Kasumi-1 (cell line): ENCODE measurements around the gene FARS2.

Experiments
- DNase-seq, 2 experiments: peaks; one replicate each; lab custom pipeline; 2025; lab: John Stamatoyannopoulos, UW

Gene FARS2

GRCh38 chr6:5287205-5287965 lies 26.1 kb downstream of the FARS2 start:
- DNase-seq: no peak

DNA sequence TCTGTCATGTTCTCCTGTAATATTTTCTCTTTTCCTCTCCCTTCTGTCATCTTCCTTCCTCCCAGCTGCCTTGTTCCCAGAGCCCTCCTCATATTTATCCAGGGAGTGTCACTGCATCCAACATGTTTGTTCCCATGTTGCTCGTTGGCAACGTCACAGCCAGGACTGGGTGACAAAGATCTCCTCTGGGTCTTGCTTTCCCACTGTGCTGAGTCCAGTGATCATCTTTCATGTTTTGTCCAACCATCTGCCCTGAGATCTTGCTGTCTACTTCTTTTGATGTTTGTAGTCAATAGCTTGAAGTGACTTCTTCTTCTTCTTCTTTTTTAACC lies 26.6 kb downstream of the FARS2 start:
- DNase-seq: no peak

- DNase-seq: no peak
Measured at GRCh38 chr6:5290097-5290496, 28.8 kb downstream of the FARS2 start.

GRCh38 chr6:5290500-5290899 lies 29.2 kb downstream of the FARS2 start:
- DNase-seq: no peak

GRCh38 chr6:5292154-5292553 lies 30.8 kb downstream of the FARS2 start:
- DNase-seq: no peak

DNA sequence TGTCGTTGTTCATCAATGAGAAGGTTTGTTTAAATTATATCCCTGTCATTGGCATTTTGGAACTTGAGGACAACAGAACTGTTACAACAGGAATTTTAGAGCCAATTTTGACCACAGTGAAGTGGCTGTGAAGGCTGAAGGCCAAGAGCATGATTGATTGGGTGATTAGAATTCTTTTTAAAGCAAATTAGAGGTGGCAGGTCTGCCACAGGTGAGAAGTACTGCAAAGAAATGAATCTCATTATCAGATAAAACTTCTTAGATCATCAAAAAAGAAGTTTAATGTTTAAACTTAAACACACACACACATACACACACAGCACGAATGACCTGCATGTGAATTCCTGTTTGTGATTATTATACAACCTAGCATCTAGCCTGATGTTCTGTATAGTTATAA lies 32.4 kb downstream of the FARS2 start:
- DNase-seq: no peak

DNA sequence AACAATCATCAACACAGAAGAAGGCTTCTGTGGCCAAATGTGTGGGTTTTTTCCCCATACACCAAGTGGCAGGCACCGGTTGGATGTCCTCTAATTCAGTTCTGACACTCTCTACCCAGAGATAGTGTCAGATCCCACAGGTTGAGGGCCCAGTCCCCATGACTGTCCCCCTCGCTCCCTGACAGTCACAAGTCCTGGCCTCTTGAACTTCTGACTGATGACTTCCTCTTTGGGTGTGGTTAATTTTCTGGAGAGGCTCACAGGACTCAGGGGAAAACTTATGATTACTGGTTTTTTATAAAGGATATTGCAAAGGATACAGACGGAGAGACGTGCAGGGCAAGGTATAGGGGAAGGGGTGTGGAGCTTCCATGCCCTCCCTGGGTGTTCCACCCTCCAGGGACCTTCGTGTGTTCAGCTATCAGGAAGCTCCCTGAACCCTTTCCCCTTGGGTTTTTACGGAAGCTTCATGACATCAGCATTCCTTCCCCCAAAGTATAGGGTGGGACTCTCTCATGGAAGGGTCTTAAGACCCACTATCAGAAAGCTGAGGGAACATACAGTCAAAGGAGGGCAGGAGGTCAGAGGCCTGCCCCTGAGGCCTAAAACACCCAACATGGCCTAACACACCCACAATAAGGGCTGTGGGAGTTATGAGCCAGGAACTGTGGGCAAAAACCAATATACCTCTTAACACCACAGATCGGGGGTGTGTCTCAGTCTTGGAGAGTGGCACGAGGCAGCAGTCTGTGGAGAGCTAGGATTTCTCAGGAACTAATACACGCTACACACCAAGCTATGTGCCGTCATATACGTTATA lies 33.3 kb downstream of the FARS2 start:
- peak; percentile 60 to 65 for DNase-seq

DNA sequence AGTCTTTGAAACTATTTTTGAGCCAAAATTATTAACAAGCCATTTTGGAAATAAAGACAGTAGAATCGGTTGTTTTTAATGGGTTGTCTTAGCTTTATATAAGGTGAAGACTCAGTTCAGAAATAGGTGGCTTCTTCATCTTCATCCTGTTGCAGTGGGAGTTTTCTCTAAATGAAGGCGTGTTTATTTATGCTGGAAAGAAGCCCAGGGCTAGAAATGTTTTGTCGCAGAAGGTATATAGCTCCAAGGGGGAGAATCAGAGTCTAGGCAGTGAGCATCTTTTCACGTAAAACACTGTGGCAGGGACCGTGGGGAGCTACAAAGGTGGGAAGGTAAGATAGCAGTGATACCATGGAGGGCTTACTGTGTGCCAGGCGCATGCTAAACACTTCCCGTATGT lies 34.3 kb downstream of the FARS2 start:
- DNase-seq: no peak

GRCh38 chr6:5300206-5300764 lies 39.0 kb downstream of the FARS2 start:
- no peak for DNase-seq

DNA sequence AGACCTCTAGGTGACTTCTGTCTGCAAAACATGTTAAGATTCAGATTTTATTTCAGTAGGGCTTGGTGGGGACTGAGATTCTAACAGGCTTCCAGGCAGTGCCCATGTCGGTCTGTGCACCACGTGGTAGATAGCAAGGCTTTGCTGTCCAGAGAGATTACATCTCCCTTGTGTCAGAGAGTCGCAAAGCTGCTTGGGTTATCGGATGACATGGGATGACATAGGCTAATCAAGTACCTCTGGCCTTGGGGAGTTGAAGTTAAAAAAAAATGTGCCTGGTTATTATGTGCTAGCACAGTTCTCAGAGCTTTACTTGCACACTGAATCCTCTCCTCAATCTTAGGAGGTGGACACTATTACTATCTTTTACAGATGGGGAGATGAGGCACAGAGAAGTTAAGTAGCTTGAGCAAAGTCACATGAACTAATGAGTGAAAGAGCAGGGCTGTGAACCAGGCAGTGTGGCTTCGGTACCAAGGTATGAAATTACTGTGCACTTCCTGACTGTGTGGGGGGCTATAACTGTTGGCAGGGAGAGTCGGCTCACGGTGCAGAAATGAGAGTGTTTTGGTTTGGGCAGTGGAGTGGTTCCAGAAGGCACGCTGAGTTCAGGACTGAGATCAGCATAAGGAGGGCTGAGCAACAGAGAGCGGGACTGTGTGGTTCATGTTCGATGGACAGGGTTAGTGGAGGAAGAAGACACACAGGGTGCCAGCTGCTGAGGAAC lies 41.1 kb downstream of the FARS2 start:
- DNase-seq: no peak

- DNase-seq: peak in 1 of 2 experiments; percentile 6
Measured at GRCh38 chr6:5302995-5303622, 41.8 kb downstream of the FARS2 start.

DNA sequence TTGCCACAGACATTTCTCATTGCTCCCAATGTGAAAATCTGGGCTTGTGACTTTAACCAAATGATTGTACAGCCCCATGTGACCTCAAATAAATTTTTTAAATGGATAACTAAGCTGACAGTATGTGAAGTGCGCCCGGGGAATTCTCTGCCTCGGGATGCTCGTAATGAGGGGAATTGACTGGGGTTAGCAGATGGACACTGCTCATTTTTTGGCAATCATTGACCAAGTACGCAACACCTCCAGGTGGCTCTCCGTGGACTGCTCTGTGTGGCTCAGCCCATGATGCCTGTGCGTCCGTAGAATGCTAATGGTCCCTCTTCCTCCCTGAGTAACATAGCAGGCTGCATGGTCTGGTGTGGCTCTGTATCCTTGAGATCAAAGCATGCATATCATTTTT lies 42.4 kb downstream of the FARS2 start:
- no peak for DNase-seq

DNA sequence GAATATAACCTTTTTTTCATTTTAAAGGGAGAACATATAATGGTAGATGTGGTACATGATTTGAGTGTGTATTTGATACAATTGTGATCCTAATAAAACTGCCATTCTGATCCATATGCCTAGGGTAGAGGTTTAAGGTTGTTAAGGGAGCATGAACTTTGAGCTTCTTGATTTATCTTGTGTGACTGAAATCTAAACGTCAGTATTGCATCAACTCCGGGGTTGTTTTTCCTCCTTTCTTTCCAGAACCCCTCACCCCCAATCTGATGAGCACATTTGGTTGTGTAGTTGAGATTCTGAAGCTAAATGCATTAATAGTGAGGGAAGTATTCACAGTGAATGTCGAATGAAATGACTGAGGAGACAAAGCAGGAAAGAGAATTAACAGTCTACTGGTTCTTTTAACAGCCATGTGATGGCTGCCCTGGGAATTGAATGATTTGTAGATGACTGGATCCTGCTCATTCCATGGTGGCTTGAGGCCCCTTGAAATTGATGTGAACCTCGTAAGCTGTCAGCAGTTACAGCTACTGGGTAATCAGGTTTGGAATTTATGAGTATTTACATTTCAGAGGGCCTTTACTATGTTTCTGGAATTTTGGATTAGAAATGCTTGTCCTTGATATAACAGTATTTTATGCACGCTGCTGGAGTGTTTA lies 44.8 kb downstream of the FARS2 start:
- no peak for DNase-seq

- no peak for DNase-seq
Measured at GRCh38 chr6:5307058-5307457, 45.7 kb downstream of the FARS2 start.

DNA sequence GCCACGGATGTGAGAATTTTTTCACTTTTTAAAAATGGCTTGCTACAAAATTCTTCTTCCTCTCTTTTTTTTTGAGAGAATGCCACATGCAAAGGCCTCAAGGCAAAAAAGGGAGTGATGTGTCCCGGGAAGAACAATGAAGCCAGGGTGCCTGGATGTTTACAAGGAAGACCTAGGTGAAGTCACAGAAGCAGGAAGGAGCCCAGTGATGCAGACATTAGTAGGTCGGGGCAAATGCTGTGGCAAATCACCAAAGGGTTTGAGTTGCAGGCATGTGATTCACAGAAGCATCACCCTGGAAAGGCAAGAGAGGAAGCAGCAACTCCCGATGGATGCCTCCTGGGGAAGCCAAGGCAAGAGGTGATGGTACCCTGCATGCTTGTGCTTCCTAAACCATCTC lies 46.8 kb downstream of the FARS2 start:
- no peak for DNase-seq

- DNase-seq: no peak
Measured at GRCh38 chr6:5314191-5314865, 53.0 kb downstream of the FARS2 start.

DNA sequence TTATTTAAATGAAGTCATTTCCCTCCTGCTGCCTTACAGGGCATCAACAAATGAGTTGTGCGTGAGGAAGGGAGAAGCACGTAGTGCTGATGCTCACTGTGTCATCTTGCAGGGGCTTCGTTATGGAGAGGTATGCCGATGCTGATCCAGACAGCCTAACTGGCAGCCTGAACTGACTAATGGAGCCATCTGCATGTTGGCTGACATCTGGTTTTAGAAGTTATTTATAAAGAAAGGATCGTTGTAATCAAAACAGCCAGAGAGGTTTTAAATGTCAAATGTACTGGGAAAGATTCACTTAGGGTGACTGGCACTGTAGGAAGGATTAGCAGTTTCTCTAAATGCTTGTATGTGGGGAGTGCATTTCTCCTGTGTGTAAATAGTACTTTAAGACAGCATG lies 54.6 kb downstream of the FARS2 start:
- no peak for DNase-seq

DNA sequence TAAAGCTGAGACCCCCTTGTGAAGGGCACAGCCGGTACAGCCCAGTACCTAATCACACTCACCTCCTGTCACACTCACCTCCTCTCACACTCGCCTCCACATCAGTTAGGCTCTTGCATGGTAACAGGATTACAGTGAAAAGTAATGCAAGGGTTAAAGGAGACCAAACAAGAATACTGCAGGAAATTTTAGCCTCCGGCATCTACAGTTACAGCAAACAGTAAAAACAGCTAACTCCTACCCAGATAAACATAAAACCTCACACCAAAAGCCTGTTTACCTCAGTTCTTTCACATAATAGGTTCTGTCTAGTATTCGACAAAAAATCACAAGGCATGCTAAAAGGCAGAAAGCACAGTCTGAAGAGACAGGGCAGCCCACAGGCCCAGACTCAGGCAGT lies 55.6 kb downstream of the FARS2 start:
- no peak for DNase-seq

DNA sequence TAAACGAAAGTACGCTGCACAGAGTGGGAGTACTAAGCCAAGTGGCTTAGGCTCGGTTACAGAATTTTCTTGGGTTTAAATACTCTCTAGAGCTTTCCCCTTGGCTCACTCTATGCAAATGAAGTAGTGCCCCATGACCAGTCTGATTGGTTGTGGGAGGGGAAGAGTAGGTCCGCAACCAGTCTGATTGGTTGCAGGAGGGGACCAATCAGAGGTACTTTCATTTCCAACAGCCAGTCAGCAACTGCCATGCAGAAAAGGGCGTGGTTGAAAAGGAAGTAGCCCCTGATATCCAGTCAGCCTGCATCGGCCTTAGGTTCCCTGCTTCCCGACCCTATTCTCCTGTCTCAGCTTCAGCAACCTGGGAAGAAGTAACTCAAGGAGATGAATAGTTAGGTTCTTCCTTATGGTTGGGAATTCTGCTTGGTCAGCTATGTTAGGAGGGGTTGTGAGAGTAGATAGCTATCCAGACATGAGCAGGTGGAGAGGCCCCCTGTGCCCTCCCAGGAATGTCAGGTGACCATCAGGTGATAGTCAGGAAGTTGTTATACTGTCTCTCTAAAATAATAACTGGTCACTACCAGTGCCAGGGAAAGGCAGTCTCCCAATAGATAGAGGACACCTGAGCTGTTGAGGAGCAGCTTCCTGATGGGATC lies 57.4 kb downstream of the FARS2 start:
- DNase-seq: no peak

GRCh38 chr6:5323979-5324378 lies 62.7 kb downstream of the FARS2 start:
- DNase-seq: no peak
